Liver (tissue), 9 donors: ENCODE data around the gene RAD51B. TPM values are rescaled to one million over a fixed set of nuclear protein-coding genes. Genes with fewer than 3 reads are reported as not detected.

Source experiments
- DNase-seq: peaks from one replicate; pipeline ENCODE4 v3.0.0-alpha.2; 2017; ENCODE audit warnings: low spot score
- H3K27ac ChIP-seq, 2 donors: one replicate each; pipeline ENCODE4 v1.7.0; 2013; ENCODE audit warnings: inconsistent platforms in 2 of 2, low read length in 2 of 2, control low read depth in 1 of 2, low read depth in 1 of 2, mild to moderate bottlenecking in 1 of 2
- H3K27me3 ChIP-seq, 4 donors: one replicate each; pipeline versions ENCODE4 v1.6.1 to v1.7.0; 2013; ENCODE audit warnings: low read length in 3 of 4, inconsistent platforms in 1 of 4, mild to moderate bottlenecking in 1 of 4, moderate library complexity in 1 of 4; ENCODE audit not compliant: control insufficient read depth in 4 of 4, insufficient read depth in 4 of 4
- H3K36me3 ChIP-seq, 4 donors: one replicate each; pipeline versions ENCODE4 v1.6.1 to v1.7.0; 2013; ENCODE audit warnings: low read length in 3 of 4, mild to moderate bottlenecking in 3 of 4, low read depth in 1 of 4, moderate library complexity in 1 of 4; ENCODE audit not compliant: control insufficient read depth in 4 of 4, insufficient read depth in 3 of 4
- H3K4me1 ChIP-seq, 4 donors: one replicate each; pipeline versions ENCODE4 v1.6.1 to v1.7.0; 2013; ENCODE audit warnings: low read length in 3 of 4, mild to moderate bottlenecking in 3 of 4, moderate library complexity in 1 of 4; ENCODE audit not compliant: control insufficient read depth in 4 of 4, insufficient read depth in 4 of 4
- H3K4me3 ChIP-seq, 3 donors: one replicate each; pipeline versions ENCODE4 v1.6.1 to v1.7.0; 2013; ENCODE audit warnings: low read length in 3 of 3, control low read depth in 1 of 3, low read depth in 1 of 3, mild to moderate bottlenecking in 1 of 3
- H3K9ac ChIP-seq, 2 donors: one replicate each; pipeline ENCODE4 v1.7.0; 2013; ENCODE audit warnings: low read length in 2 of 2, mild to moderate bottlenecking in 2 of 2, moderate library complexity in 2 of 2, control low read depth in 1 of 2, low read depth in 1 of 2
- H3K9me3 ChIP-seq, 4 donors: one replicate each; pipeline versions ENCODE4 v1.6.1 to v1.7.0; 2013; ENCODE audit warnings: low read length in 3 of 4; ENCODE audit not compliant: control insufficient read depth in 4 of 4
- CTCF ChIP-seq: fragments of 150-350 bp; IDR thresholded peaks from 2 replicates; pipeline ENCODE4 v1.5.1; 2017; ENCODE audit warnings: improper control_type of control experiment, low read depth, low read length; ENCODE audit not compliant: missing input control
- EGR1 ChIP-seq, 2 donors: IDR thresholded peaks; 2 replicates each; pipeline ENCODE4 v1.6.1; 2016 to 2018; ENCODE audit warnings: antibody characterized with exemption in 2 of 2, low read depth in 2 of 2
- FOXA1 ChIP-seq: IDR thresholded peaks from 2 replicates; pipeline ENCODE4 v1.6.1; 2016; ENCODE audit warnings: antibody characterized with exemption
- GABPA ChIP-seq, 2 donors: IDR thresholded peaks in 1 of 2; conservative IDR thresholded peaks in 1 of 2; 2 replicates each; pipeline ENCODE4 v1.6.1; 2016; ENCODE audit warnings: antibody characterized with exemption in 2 of 2, mild to moderate bottlenecking in 1 of 2, moderate library complexity in 1 of 2
- HNF4G ChIP-seq: IDR thresholded peaks from 2 replicates; pipeline ENCODE4 v1.6.1; 2016; ENCODE audit warnings: antibody characterized with exemption
- RAD21 ChIP-seq, 2 donors: IDR thresholded peaks; 2 replicates each; pipeline ENCODE4 v1.6.1; 2016; ENCODE audit warnings: antibody characterized with exemption in 2 of 2, mild to moderate bottlenecking in 2 of 2
- RXRA ChIP-seq, 2 donors: IDR thresholded peaks; 2 replicates each; pipeline ENCODE4 v1.6.1; 2017 to 2018; ENCODE audit warnings: antibody characterized with exemption in 2 of 2, mild to moderate bottlenecking in 1 of 2
- SP1 ChIP-seq: IDR thresholded peaks from 2 replicates; pipeline ENCODE4 v1.6.1; 2018; ENCODE audit warnings: antibody characterized with exemption, mild to moderate bottlenecking
- TAF1 ChIP-seq: conservative IDR thresholded peaks from 2 replicates; pipeline ENCODE4 v1.6.1; 2016; ENCODE audit warnings: antibody characterized with exemption, mild to moderate bottlenecking
- YY1 ChIP-seq: IDR thresholded peaks from 2 replicates; pipeline ENCODE4 v1.6.1; 2016; ENCODE audit warnings: antibody characterized with exemption, mild to moderate bottlenecking
- WGBS: extraction: QIAGEN DNeasy Blood & Tissue Kit; methylation state at CpG from one replicate; pipeline ENCODE4 v1.1.7; 2013; 5-methylcytosine and 5-hydroxymethylcytosine counted together
- polyA plus RNA-seq, 2 donors: library from polyadenylated mRNA; stranded (reverse) in 1 of 2; unstranded in 1 of 2; fragments of 200-250 nt in 1 of 2; fragments of >200 nt in 1 of 2; fragmentation: Nextera tagmentation in 1 of 2; extraction: Ambion mirVana in 1 of 2; gene quantifications; one replicate each; pipeline versions ENCODE4 v1.2.1 to v1.2.3, GENCODE V29; 2013 to 2015
- total RNA-seq, 2 donors: library from RNA; depleted of rRNA; stranded (reverse); fragments of >200 nt; gene quantifications; one replicate each; pipeline ENCODE4 v1.2.3, GENCODE V29; 2014
- TF ChIP-seq, protein P1 (sequence below): IDR thresholded peaks from 2 replicates; pipeline ENCODE4 v1.6.1; 2016; ENCODE audit warnings: antibody characterized with exemption, mild to moderate bottlenecking
- TF ChIP-seq, protein P2 (sequence below): IDR thresholded peaks from 2 replicates; pipeline ENCODE4 v1.6.1; 2016; ENCODE audit warnings: antibody characterized with exemption
- donor health status: healthy.
- donor health status: healthy.
- donor health status: healthy.
- donor health status: healthy.
- donor health status: healthy.

RAD51B gene
- total and polyA plus RNA-seq, 4 donors, result 0.81 to 12.9 (median 2.4) TPM

- TF ChIP-seq, protein P1, sequence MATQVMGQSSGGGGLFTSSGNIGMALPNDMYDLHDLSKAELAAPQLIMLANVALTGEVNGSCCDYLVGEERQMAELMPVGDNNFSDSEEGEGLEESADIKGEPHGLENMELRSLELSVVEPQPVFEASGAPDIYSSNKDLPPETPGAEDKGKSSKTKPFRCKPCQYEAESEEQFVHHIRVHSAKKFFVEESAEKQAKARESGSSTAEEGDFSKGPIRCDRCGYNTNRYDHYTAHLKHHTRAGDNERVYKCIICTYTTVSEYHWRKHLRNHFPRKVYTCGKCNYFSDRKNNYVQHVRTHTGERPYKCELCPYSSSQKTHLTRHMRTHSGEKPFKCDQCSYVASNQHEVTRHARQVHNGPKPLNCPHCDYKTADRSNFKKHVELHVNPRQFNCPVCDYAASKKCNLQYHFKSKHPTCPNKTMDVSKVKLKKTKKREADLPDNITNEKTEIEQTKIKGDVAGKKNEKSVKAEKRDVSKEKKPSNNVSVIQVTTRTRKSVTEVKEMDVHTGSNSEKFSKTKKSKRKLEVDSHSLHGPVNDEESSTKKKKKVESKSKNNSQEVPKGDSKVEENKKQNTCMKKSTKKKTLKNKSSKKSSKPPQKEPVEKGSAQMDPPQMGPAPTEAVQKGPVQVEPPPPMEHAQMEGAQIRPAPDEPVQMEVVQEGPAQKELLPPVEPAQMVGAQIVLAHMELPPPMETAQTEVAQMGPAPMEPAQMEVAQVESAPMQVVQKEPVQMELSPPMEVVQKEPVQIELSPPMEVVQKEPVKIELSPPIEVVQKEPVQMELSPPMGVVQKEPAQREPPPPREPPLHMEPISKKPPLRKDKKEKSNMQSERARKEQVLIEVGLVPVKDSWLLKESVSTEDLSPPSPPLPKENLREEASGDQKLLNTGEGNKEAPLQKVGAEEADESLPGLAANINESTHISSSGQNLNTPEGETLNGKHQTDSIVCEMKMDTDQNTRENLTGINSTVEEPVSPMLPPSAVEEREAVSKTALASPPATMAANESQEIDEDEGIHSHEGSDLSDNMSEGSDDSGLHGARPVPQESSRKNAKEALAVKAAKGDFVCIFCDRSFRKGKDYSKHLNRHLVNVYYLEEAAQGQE, result no peak
- TF ChIP-seq RAD21 (IDR thresholded peaks at IDR 0.05), result peak in 1 of 2 donors; percentile 8
Measured at GRCh38 chr14:68571928-68572525, 752.4 kb downstream of the RAD51B start (continued).

GRCh38 chr14:68573126-68573525 is 753.5 kb downstream of the RAD51B start:
- Histone ChIP-seq H3K27ac (no peak overlapping the region), H3K4me1 (peaks cover 19 to 38% (median 25%) of the 10 kb centered on the region in 4 donors)

DNA sequence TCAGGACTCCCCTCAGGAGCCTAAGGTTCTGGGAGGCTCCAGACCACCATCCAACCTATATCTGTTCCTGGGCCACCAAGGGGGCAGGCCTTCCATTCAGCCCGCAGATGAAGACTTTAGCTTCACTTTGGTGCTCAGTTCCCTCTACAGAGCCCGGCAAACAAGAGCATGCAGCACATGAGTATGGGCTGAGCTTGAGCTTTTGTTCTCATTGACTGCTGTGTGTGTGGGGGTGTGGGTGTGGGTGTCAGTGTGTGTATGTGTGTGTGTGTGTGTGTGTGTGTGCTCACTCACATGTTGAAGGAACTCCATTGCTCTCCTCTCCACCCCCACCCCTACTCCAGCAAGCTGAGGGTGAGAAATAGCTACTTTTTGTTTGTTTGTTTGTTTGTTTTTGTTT is 754.1 kb downstream of the RAD51B start:
- DNase-seq, result no peak
- H3K27ac ChIP-seq, result no peak overlapping the region
- no peak for TF ChIP-seq RAD21 (IDR thresholded peaks at IDR 0.05)
- TF ChIP-seq YY1, result no peak
- TF ChIP-seq EGR1 (IDR thresholded peaks at IDR 0.05; ENCODE audit: low read depth in 2 of 2), result no peak
- no peak for TF ChIP-seq RXRA (IDR thresholded peaks at IDR 0.05)
- no peak for TF ChIP-seq CTCF
- TF ChIP-seq GABPA (IDR thresholded peaks at IDR 0.05 in 1 of 2, conservative IDR thresholded peaks at IDR 0.05 in 1 of 2), result no peak
- TF ChIP-seq, protein P1, result no peak
- TF ChIP-seq HNF4G, result no peak
- no peak for TF ChIP-seq TAF1
- TF ChIP-seq, protein P2, sequence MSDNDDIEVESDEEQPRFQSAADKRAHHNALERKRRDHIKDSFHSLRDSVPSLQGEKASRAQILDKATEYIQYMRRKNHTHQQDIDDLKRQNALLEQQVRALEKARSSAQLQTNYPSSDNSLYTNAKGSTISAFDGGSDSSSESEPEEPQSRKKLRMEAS, result no peak
- TF ChIP-seq SP1, result no peak
- no peak overlapping the region for H3K4me3 ChIP-seq
- no peak overlapping the region for H3K9ac ChIP-seq
- H3K27me3 ChIP-seq, result no peaks in the 10 kb centered on the region
- H3K4me1 ChIP-seq, result peaks cover 19 to 38% (median 25%) of the 10 kb centered on the region in 4 donors
- no peaks in the 10 kb centered on the region for H3K9me3 ChIP-seq
- 89% methylated on average over 2 of the region's 2 CpGs for WGBS
- no peaks in the 10 kb centered on the region for H3K36me3 ChIP-seq

More at GRCh38 chr14:68573126-68573525, 753.5 kb downstream of the RAD51B start:
- Histone ChIP-seq H3K36me3 (no peaks in the 10 kb centered on the region), H3K9ac (no peak overlapping the region), H3K4me3 (no peak overlapping the region), H3K27me3 (no peaks in the 10 kb centered on the region), H3K9me3 (no peaks in the 10 kb centered on the region)
- no peak for DNase-seq
- TF ChIP-seq FOXA1, result no peak
- WGBS, result 94% methylated on average over 6 of the region's 6 CpGs
